Lower leg skin (tissue), 3 donors: ENCODE data around the gene RABL3.

Experiments
- CTCF ChIP-seq, 3 donors: fragments of 450-650 bp; IDR thresholded peaks; one replicate each; pipeline ENCODE4 v1.5.1; 2016; ENCODE audit warnings: antibody characterized with exemption in 3 of 3, mild to moderate bottlenecking in 3 of 3, moderate library complexity in 2 of 3
- POLR2A ChIP-seq, 2 donors: fragments of 450-650 bp; IDR thresholded peaks; one replicate each; pipeline ENCODE4 v1.6.1; 2016 to 2017; ENCODE audit warnings: antibody characterized with exemption in 2 of 2, mild to moderate bottlenecking in 1 of 2, moderate library complexity in 1 of 2

- no peak for TF ChIP-seq CTCF (IDR thresholded peaks at IDR 0.05)
- TF ChIP-seq POLR2A (IDR thresholded peaks at IDR 0.05): no peak
Observed at GRCh38 chr3:120670576-120670975, 71.7 kb downstream of the RABL3 start.
